Measurements from ENCODE around the gene CD19. TPM values are rescaled to one million over a fixed set of nuclear protein-coding genes. Genes with fewer than 3 reads are reported as not detected.

Gene CD19
- total RNA-seq (2022), result not detected in 2 replicates
- not detected for Bru-seq, nascent RNA
- not detected for BruChase-seq, experiment 1, labeled RNA remaining after a 6-hour chase
- not detected for BruChase-seq, experiment 2, labeled RNA remaining after a 2-hour chase
- long read RNA-seq, result 0 reads

DNA sequence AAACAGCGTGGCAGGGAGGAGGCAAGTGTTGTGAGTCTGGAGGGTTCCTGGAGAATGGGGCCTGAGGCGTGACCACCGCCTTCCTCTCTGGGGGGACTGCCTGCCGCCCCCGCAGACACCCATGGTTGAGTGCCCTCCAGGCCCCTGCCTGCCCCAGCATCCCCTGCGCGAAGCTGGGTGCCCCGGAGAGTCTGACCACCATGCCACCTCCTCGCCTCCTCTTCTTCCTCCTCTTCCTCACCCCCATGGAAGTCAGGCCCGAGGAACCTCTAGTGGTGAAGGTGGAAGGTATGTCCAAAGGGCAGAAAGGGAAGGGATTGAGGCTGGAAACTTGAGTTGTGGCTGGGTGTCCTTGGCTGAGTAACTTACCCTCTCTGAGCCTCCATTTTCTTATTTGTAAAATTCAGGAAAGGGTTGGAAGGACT lies at the start of gene CD19:
CD19 (plus strand) TSS at position 171 of the 425 bp plus-strand sequence; CDS start at position 201, 30 bp downstream.
- no peak within 1 kb of the TSS for H3K27ac Mint-ChIP-seq (ENCODE audit: low read depth, unreplicated experiment)
- H3K4me1 Mint-ChIP-seq (ENCODE audit: insufficient read depth, unreplicated experiment), result no peaks in the 10 kb centered on the region
- H3K9me3 Mint-ChIP-seq (ENCODE audit: unreplicated experiment), result no peaks in the 10 kb centered on the region
- no peaks in the 10 kb centered on the region for H3K36me3 Mint-ChIP-seq (ENCODE audit: insufficient read depth, unreplicated experiment)
- intact Hi-C loops (cut with micrococcal nuclease), result no loop called here
- no peak within 1 kb of the TSS for H3K4me3 Mint-ChIP-seq (ENCODE audit: unreplicated experiment)
- no TSS peak for BruUV-seq (replicated peaks)
- H3K27me3 Mint-ChIP-seq (ENCODE audit: insufficient read depth, unreplicated experiment), result no peaks in the 10 kb centered on the region
- CTCF ChIA-PET, result interaction anchor here (2.4 kb wide), 1 partner anchor 13 kb away, joined by 10 read pairs; no protein-coding TSS in a partner anchor
- no peak for DNase-seq (ENCODE audit: unreplicated experiment)
- POLR2A ChIA-PET, result interaction anchor here (0.6 kb wide), 1 partner anchor 82 kb away, joined by 5 read pairs; no protein-coding TSS in a partner anchor
- no peak for TF ChIP-seq CTCF (IDR thresholded peaks at IDR 0.05; ENCODE audit: unreplicated experiment)

- no peak overlapping the region for H3K27ac Mint-ChIP-seq (ENCODE audit: low read depth, unreplicated experiment)
- TF ChIP-seq CTCF (IDR thresholded peaks at IDR 0.05; ENCODE audit: unreplicated experiment), result no peak
- no peaks in the 10 kb centered on the region for H3K4me1 Mint-ChIP-seq (ENCODE audit: insufficient read depth, unreplicated experiment)
- POLR2A ChIA-PET, result no interaction called here
- BruUV-seq (replicated peaks), result no TSS peak
- no peaks in the 10 kb centered on the region for H3K36me3 Mint-ChIP-seq (ENCODE audit: insufficient read depth, unreplicated experiment)
- peaks cover 12% of the 10 kb centered on the region for H3K27me3 Mint-ChIP-seq (ENCODE audit: insufficient read depth, unreplicated experiment)
- CTCF ChIA-PET, result interaction anchor here (0.8 kb wide), 1 partner anchor 399 kb away, joined by 3 read pairs; no protein-coding TSS in a partner anchor
- no peaks in the 10 kb centered on the region for H3K9me3 Mint-ChIP-seq (ENCODE audit: unreplicated experiment)
- intact Hi-C loops (cut with micrococcal nuclease), result no loop called here
- no peak overlapping the region for H3K4me3 Mint-ChIP-seq (ENCODE audit: unreplicated experiment)
- no peak for DNase-seq (ENCODE audit: unreplicated experiment)
Observed at GRCh38 chr16:28882551-28883160, 49.1 kb upstream of the CD19 start.

GRCh38 chr16:28883221-28883996 lies 48.4 kb upstream of the CD19 start:
- DNase-seq (ENCODE audit: unreplicated experiment), result no peak
- no peaks in the 10 kb centered on the region for H3K4me1 Mint-ChIP-seq (ENCODE audit: insufficient read depth, unreplicated experiment)
- H3K9me3 Mint-ChIP-seq (ENCODE audit: unreplicated experiment), result no peaks in the 10 kb centered on the region
- TF ChIP-seq CTCF (IDR thresholded peaks at IDR 0.05; ENCODE audit: unreplicated experiment), result no peak
- intact Hi-C loops (cut with micrococcal nuclease), result no loop called here
- H3K27me3 Mint-ChIP-seq (ENCODE audit: insufficient read depth, unreplicated experiment), result peaks cover 12% of the 10 kb centered on the region
- CTCF ChIA-PET, result interaction anchor here (0.8 kb wide), 1 partner anchor 400 kb away, joined by 3 read pairs; no protein-coding TSS in a partner anchor
- POLR2A ChIA-PET, result interaction anchor here (1.2 kb wide), 1 partner anchor 37 kb away, joined by 3 read pairs; no protein-coding TSS in a partner anchor
- BruUV-seq (replicated peaks), result no TSS peak
- H3K27ac Mint-ChIP-seq (ENCODE audit: low read depth, unreplicated experiment), result no peak overlapping the region
- H3K36me3 Mint-ChIP-seq (ENCODE audit: insufficient read depth, unreplicated experiment), result no peaks in the 10 kb centered on the region
- no peak overlapping the region for H3K4me3 Mint-ChIP-seq (ENCODE audit: unreplicated experiment)

- intact Hi-C loops (cut with micrococcal nuclease), result no loop called here
- no peak for TF ChIP-seq CTCF (IDR thresholded peaks at IDR 0.05; ENCODE audit: unreplicated experiment)
- Mint-ChIP-seq H3K4me3 (ENCODE audit: unreplicated experiment) (no peak overlapping the region), H3K27me3 (ENCODE audit: insufficient read depth, unreplicated experiment) (peaks cover 12% of the 10 kb centered on the region), H3K27ac (ENCODE audit: low read depth, unreplicated experiment) (no peak overlapping the region), H3K4me1 (ENCODE audit: insufficient read depth, unreplicated experiment) (no peaks in the 10 kb centered on the region), H3K9me3 (ENCODE audit: unreplicated experiment) (no peaks in the 10 kb centered on the region), H3K36me3 (ENCODE audit: insufficient read depth, unreplicated experiment) (no peaks in the 10 kb centered on the region)
- CTCF ChIA-PET, result interaction anchor here (1.4 kb wide), 1 partner anchor 11 kb away, joined by 3 read pairs; no protein-coding TSS in a partner anchor
- BruUV-seq (replicated peaks), result no TSS peak
- POLR2A ChIA-PET, result interaction anchor here (1.2 kb wide), 1 partner anchor 37 kb away, joined by 3 read pairs; no protein-coding TSS in a partner anchor
- no peak for DNase-seq (ENCODE audit: unreplicated experiment)
Observed at GRCh38 chr16:28884045-28884444, 47.7 kb upstream of the CD19 start.

Measured in MCF 10A (cell line).